H54 (cell line): ENCODE results near the gene PTGR3.

Experiments used
- DNase-seq: peaks from one replicate; pipeline ENCODE4 v3.0.0; 2011; ENCODE audit warnings: low spot score, mixed read lengths; ENCODE audit not compliant: insufficient read length
- FAIRE-seq: peaks from 3 replicates; lab custom pipeline; 2011; peaks lifted over from hg19 to GRCh38; lab: Jason Lieb, UNC
- POLR2A ChIP-seq: IDR thresholded peaks from 2 replicates; pipeline ENCODE4 v1.6.1; 2011; ENCODE audit warnings: low read depth, mild to moderate bottlenecking, low read length

Gene PTGR3

GRCh38 chr18:75209129-75209950 is at the start of gene PTGR3:
Gene PTGR3 (minus strand): TSS chr18:75209139. CDS start chr18:75209058, 81 bp downstream.
- FAIRE-seq (no peak), DNase-seq (peak; percentile 44)
- peak; percentile 24; the same call in 1 of the 2 replicates for TF ChIP-seq POLR2A

GRCh38 chr18:75257605-75258004 is 48.7 kb upstream of the PTGR3 start:
- no peak for FAIRE-seq
- no peak for DNase-seq
- no peak for TF ChIP-seq POLR2A

- FAIRE-seq = no peak
- no peak for DNase-seq
- TF ChIP-seq POLR2A = no peak
These were observed 47.4 kb upstream of the PTGR3 start for GRCh38 chr18:75256376-75256775.

GRCh38 chr18:75255094-75255493 is 46.2 kb upstream of the PTGR3 start:
- FAIRE-seq (no peak), DNase-seq (no peak)
- no peak for TF ChIP-seq POLR2A

- DNase-seq (no peak), FAIRE-seq (no peak)
- TF ChIP-seq POLR2A = no peak
These were observed 44.8 kb upstream of the PTGR3 start for GRCh38 chr18:75253784-75254183.

- no peak for FAIRE-seq
- no peak for DNase-seq
- TF ChIP-seq POLR2A = no peak
These were observed 44.1 kb upstream of the PTGR3 start for GRCh38 chr18:75253043-75253442.

- no peak for DNase-seq
- FAIRE-seq = no peak
- no peak for TF ChIP-seq POLR2A
These were observed 43.2 kb upstream of the PTGR3 start for GRCh38 chr18:75252136-75252535.

GRCh38 chr18:75251466-75251865 is 42.5 kb upstream of the PTGR3 start:
- TF ChIP-seq POLR2A = no peak
- no peak for FAIRE-seq

GRCh38 chr18:75250471-75250821 is 41.5 kb upstream of the PTGR3 start:
- FAIRE-seq = no peak
- no peak for DNase-seq
- no peak for TF ChIP-seq POLR2A

More at GRCh38 chr18:75251466-75251865, 42.5 kb upstream of the PTGR3 start:
- DNase-seq = no peak

- FAIRE-seq (no peak), DNase-seq (no peak)
- no peak for TF ChIP-seq POLR2A
These were observed 40.9 kb upstream of the PTGR3 start for GRCh38 chr18:75249672-75250470.

GRCh38 chr18:75249175-75249518 is 40.2 kb upstream of the PTGR3 start:
- DNase-seq (no peak), FAIRE-seq (no peak)
- no peak for TF ChIP-seq POLR2A

- no peak for TF ChIP-seq POLR2A
- DNase-seq = no peak
- no peak for FAIRE-seq
These were observed 39.7 kb upstream of the PTGR3 start for GRCh38 chr18:75248426-75249174.

- DNase-seq (no peak), FAIRE-seq (no peak)
- TF ChIP-seq POLR2A = no peak
These were observed 38.9 kb upstream of the PTGR3 start for GRCh38 chr18:75247611-75248421.
